ENCODE data around the gene TOMM5.

Gene TOMM5

DNA sequence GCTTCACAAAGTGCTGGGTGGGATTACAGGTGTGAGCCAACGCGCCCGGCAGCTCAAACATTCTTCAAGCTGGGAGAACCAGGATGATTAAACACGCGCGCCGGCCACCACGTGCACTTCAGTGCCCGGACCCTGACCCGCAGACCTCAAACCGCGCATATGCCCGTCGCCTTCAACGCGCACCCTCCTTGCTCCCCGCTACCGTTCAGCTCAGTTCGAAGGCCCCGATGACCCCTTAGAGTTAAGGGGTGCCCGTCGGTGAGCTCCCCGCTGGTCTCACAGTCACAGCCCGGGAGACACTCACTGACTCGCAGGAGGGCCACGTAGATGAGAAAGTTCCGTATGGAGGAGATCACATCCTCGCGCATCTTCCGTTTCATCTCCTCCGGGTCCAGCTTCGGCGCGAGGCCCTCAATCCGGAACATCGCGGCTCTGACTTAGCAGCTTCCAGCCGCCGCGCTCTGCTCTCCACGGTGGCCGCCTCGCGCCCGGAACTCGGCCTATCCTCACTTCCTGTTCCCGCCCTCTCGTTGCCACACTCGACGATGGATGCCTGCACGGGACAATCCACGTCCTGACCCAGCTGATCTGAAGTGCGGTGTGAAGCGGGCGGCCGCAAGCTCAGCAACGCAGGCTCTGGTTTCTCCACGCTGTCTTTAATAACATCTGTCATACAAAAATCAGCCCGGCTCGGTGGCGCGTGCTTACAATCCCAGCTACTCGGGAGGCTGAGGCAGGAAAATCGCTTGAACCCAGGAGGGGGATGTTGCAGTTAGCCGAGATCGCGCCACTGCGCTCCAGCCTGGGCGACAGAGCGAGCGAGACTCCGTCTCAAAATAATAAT lies at the start of gene TOMM5:
Gene TOMM5, minus strand, starts transcription at position 490 of the 844 bp plus-strand sequence. Its CDS starts 65 bp downstream, at position 425.
- peak within 1 kb of the TSS; percentile 84 for H3K4me3 ChIP-seq (ENCODE audit: low read depth, low read length)
- DNase-seq (ENCODE audit: low read depth): peak; percentile 96
- TF ChIP-seq, protein P1, sequence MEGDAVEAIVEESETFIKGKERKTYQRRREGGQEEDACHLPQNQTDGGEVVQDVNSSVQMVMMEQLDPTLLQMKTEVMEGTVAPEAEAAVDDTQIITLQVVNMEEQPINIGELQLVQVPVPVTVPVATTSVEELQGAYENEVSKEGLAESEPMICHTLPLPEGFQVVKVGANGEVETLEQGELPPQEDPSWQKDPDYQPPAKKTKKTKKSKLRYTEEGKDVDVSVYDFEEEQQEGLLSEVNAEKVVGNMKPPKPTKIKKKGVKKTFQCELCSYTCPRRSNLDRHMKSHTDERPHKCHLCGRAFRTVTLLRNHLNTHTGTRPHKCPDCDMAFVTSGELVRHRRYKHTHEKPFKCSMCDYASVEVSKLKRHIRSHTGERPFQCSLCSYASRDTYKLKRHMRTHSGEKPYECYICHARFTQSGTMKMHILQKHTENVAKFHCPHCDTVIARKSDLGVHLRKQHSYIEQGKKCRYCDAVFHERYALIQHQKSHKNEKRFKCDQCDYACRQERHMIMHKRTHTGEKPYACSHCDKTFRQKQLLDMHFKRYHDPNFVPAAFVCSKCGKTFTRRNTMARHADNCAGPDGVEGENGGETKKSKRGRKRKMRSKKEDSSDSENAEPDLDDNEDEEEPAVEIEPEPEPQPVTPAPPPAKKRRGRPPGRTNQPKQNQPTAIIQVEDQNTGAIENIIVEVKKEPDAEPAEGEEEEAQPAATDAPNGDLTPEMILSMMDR (IDR thresholded peaks at IDR 0.05; ENCODE audit: insufficient read depth, low read depth, low read length, missing control alignments): no peak

DNA sequence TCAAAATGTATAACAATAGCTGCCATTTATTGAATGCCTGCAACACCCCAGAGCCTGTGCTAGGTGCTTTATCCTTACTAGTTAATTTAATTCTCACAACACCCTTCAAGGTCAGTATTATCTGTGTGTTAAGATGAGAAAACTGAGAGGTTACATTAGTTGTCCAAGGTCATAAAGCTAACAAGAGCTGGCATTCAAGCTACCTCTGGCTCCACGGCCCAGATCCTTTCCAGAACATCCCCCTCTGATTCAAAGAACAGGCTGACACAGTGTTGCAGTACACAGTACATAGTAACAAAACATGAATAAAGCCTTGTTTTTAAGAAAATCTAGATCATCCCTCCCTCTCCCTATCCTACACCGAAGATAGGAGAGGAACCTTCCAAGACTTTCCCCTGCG lies 48.9 kb upstream of the TOMM5 start:
- TF ChIP-seq, protein P1 (IDR thresholded peaks at IDR 0.05; ENCODE audit: insufficient read depth, low read depth, low read length, missing control alignments): no peak
- DNase-seq (ENCODE audit: low read depth): no peak
- no peak overlapping the region for H3K4me3 ChIP-seq (ENCODE audit: low read depth, low read length)

DNA sequence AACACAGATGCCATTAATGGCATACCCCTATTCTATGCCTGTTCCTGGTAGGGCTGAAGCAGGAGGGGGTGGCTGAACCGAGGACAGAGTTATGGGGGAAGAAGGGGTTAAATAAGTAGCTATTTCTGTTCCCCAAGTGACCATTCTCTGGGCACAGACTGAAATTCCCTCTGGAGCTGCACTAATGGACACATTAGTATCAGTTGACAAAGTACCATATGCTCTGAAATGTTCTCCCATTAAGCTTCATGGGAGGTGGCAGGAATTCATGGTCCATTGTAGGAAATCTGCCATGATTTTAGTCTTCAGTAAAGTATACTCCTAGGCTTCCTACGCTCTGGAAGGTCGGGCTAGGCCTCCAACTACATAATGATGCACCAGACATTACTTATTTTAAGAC lies 47.8 kb upstream of the TOMM5 start:
- no peak overlapping the region for H3K4me3 ChIP-seq (ENCODE audit: low read depth, low read length)
- DNase-seq (ENCODE audit: low read depth): no peak
- TF ChIP-seq, protein P1 (IDR thresholded peaks at IDR 0.05; ENCODE audit: insufficient read depth, low read depth, low read length, missing control alignments): no peak

DNA sequence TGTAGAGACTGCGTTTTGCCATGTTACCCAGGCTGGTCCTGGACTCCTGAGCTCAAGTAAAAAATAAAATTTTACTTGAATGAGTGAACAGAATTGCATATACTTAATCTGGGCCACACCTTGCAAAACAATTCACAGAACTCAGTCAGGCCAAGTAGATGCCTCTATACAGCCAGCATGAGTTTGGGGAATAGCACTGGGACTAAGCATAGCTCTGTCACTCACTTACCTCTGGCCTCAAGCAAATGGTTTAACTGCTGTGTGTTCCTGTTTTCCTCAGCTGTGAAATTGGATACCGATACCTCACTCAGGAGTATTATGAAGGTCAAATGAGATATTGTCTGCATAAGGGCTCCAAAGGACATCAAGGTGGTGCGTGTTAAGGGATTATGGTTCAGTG lies 47.4 kb upstream of the TOMM5 start:
- H3K4me3 ChIP-seq (ENCODE audit: low read depth, low read length): no peak overlapping the region
- DNase-seq (ENCODE audit: low read depth): no peak
- TF ChIP-seq, protein P1 (IDR thresholded peaks at IDR 0.05; ENCODE audit: insufficient read depth, low read depth, low read length, missing control alignments): no peak

DNA sequence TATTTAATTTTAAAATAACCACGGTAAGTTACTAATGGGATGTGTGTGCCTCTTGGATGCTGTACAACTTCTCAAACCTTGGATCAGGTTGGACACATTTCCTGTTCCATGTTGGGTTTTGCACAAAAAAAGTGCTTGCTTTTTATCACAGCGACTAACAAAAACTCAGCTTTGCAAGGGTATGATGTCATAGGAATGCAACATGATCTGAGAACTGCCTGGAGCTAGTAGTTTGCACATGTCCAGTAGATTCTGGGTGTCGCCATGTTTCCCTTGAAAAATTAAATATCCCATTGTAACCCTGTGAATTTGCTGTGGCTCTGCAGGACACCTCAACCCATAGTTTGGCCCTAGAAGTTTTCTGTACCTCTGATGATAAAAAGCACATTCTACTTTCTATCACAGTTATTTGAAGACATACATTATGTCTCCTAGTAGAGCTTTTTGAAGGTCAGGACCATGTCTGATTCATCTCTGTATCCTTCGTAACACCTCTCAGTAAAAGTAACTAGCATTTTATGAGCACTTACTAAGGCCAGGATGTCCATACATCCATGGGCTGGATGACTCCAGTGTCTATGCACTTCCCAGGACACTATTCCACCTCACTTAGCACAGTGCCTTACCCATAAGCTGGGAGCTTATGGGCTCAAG lies 46.8 kb upstream of the TOMM5 start:
- DNase-seq (ENCODE audit: low read depth): no peak
- TF ChIP-seq, protein P1 (IDR thresholded peaks at IDR 0.05; ENCODE audit: insufficient read depth, low read depth, low read length, missing control alignments): no peak
- no peak overlapping the region for H3K4me3 ChIP-seq (ENCODE audit: low read depth, low read length)

DNA sequence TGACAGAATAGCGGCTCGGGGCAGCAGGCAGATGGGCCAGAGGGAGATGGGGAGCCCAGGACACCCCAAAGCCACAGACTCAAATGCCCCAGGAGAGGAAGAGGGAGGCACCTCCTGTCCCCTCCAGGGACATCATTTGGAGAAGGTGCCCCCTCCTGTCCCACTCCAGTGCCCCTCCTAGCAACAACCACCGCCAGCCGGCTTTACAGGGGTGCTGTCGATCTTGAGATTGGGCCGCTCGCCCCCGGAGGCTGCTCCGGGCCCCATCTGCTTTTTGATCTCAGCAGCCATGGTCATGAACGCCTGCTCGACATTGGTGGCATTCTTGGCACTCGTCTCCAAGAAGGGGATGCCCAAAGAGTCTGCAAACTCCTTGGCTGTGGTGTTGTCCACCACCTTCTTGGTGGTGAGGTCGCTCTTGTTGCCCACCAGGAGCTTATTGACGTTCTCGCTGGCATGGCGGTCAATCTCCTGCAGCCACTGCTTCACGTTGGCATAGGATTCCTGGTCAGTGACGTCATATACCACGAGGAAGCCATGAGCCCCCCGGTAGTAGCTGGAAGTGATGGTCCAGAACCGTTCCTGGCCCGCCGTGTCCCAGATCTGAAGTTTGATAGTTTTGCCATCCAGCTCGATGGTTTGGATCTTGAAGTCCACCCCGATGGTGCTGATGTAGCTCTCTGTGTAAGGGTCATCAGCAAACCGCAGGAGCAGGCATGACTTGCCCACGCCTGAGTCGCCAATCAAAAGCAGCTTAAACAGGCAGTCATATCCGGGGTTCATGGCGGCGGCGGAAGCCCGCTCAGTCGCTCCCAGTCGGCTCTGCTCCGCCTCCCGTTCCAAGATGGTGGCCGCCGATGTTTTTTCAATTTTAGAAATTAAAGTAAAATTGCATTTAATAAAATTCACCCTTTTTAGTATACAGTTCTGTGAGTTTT lies 44.4 kb upstream of the TOMM5 start:
- TF ChIP-seq, protein P1 (IDR thresholded peaks at IDR 0.05; ENCODE audit: insufficient read depth, low read depth, low read length, missing control alignments): no peak
- H3K4me3 ChIP-seq (ENCODE audit: low read depth, low read length): no peak overlapping the region

More for the DNA sequence above, 44.4 kb upstream of the TOMM5 start:
- no peak for DNase-seq (ENCODE audit: low read depth)

Data from GM12865 (cell line).